A549 (cell line): ENCODE measurements around the gene CASP6. TPM values are rescaled to one million over a fixed set of nuclear protein-coding genes. Genes with fewer than 3 reads are reported as not detected.

Source experiments
- ATAC-seq, 2 experiments: fragments of 200-7000 bp in 1 of 2; fragments of >200 bp in 1 of 2; cut with Nextera tagmentation in 1 of 2; cut with Tn5 transposase in 1 of 2; 3 replicates each; pipeline versions ENCODE4 v1.8.0 to v1.9.1; 2018 to 2020; ENCODE audit warnings: mild to moderate bottlenecking in 1 of 2, moderate library complexity in 1 of 2
- CTCF ChIA-PET: fragments of 300-600 bp; sonication (Branson Sonifier 250); formaldehyde crosslinking; extraction: SDS; loops from one replicate; lab custom pipeline; 2021; ENCODE audit warnings: antibody characterized with exemption, inconsistent platforms; lab: Yijun Ruan, JAX
- POLR2A ChIA-PET: fragments of 350-600 bp; formaldehyde crosslinking; extraction: SDS; loops from one replicate; lab custom pipeline; 2021; ENCODE audit warnings: antibody characterized with exemption, inconsistent platforms; lab: Yijun Ruan, JAX
- DNase-seq, 2 experiments: peaks; one replicate each; pipeline versions ENCODE4 v3.0.0 to v3.0.0-alpha.2; 2011 to 2016; ENCODE audit warnings: low read depth in 1 of 2, low spot score in 1 of 2
- FAIRE-seq: peaks from 2 replicates; lab custom pipeline; 2011; peaks lifted over from hg19 to GRCh38; lab: Jason Lieb, UNC
- H3K27ac ChIP-seq, 2 experiments: fragments of >200 bp; sonication (Bioruptor Twin); formaldehyde crosslinking; 3 replicates each; pipeline ENCODE4 v1.5.1; 2016 to 2017
- H3K4me1 ChIP-seq: fragments of >200 bp; sonication (Bioruptor Twin); formaldehyde crosslinking; 3 replicates; pipeline ENCODE4 v1.6.1; 2016
- H3K4me2 ChIP-seq: fragments of >200 bp; sonication (Bioruptor Twin); formaldehyde crosslinking; 3 replicates; pipeline ENCODE4 v1.6.1; 2016
- H3K4me3 ChIP-seq: fragments of >200 bp; sonication (Bioruptor Twin); formaldehyde crosslinking; 3 replicates; pipeline ENCODE4 v1.5.1; 2016
- H3K9me3 ChIP-seq: fragments of >200 bp; sonication (Bioruptor Twin); formaldehyde crosslinking; 3 replicates; pipeline ENCODE4 v1.6.1; 2016
- BCL3 ChIP-seq: fragments of >200 bp; sonication (Bioruptor Twin); formaldehyde crosslinking; IDR thresholded peaks from 3 replicates; pipeline ENCODE4 v1.6.1; 2016
- CBX8 ChIP-seq: fragments of 200-600 bp; sonication (generic); IDR thresholded peaks from 2 replicates; pipeline ENCODE4 v1.6.1; 2016
- CHD2 ChIP-seq: fragments of 150-350 bp; IDR thresholded peaks from 2 replicates; pipeline ENCODE4 v1.6.1; 2014; ENCODE audit warnings: low read length; ENCODE audit not compliant: partially characterized antibody
- CTCF ChIP-seq: fragments of >200 bp; sonication (Bioruptor Twin); formaldehyde crosslinking; IDR thresholded peaks from 3 replicates; pipeline ENCODE4 v1.5.1; 2016
- EHF ChIP-seq: fragments of 250-450 bp; sonication (Bioruptor Pico); IDR thresholded peaks from 2 replicates; pipeline ENCODE4 v1.5.0; 2020; ENCODE audit warnings: mild to moderate bottlenecking
- EHMT2 ChIP-seq: fragments of 200-600 bp; sonication (generic); IDR thresholded peaks from 2 replicates; pipeline ENCODE4 v1.6.1; 2016; ENCODE audit warnings: antibody characterized with exemption, low read depth, mild to moderate bottlenecking, moderate library complexity
- FOSB ChIP-seq: fragments of 250-450 bp; sonication (Bioruptor Pico); IDR thresholded peaks from 2 replicates; pipeline ENCODE4 v1.5.0; 2020; ENCODE audit warnings: mild to moderate bottlenecking, moderate library complexity
- FOSL2 ChIP-seq, 2 experiments: fragments of 450-650 bp in 1 of 2; fragments of >200 bp in 1 of 2; sonication (Bioruptor Twin) in 1 of 2; formaldehyde crosslinking; IDR thresholded peaks; 2 replicates each; pipeline versions ENCODE4 v1.5.0 to v1.6.1; 2016 to 2020; ENCODE audit warnings: mild to moderate bottlenecking in 1 of 2, moderate library complexity in 1 of 2
- FOXS1 ChIP-seq: fragments of 250-450 bp; sonication (Bioruptor Pico); IDR thresholded peaks from 2 replicates; pipeline ENCODE4 v1.5.0; 2020; ENCODE audit warnings: mild to moderate bottlenecking, moderate library complexity
- GATA3 ChIP-seq: IDR thresholded peaks from 2 replicates; pipeline ENCODE4 v1.6.1; 2012; ENCODE audit warnings: borderline replicate concordance
- HDAC2 ChIP-seq: fragments of 200-600 bp; sonication (generic); IDR thresholded peaks from 2 replicates; pipeline ENCODE4 v1.6.1; 2016
- JUN ChIP-seq, 2 experiments: fragments of >200 bp; sonication (Bioruptor Twin); formaldehyde crosslinking; IDR thresholded peaks; 2 replicates in 1 of 2; 3 replicates in 1 of 2; pipeline ENCODE4 v1.6.1; 2016 to 2017
- KDM5A ChIP-seq: fragments of 200-600 bp; sonication (generic); IDR thresholded peaks from 2 replicates; pipeline ENCODE4 v1.6.1; 2016; ENCODE audit warnings: antibody characterized with exemption, mild to moderate bottlenecking
- PHF8 ChIP-seq: fragments of 200-600 bp; sonication (generic); IDR thresholded peaks from 2 replicates; pipeline ENCODE4 v1.6.1; 2016; ENCODE audit warnings: low read depth, mild to moderate bottlenecking, antibody characterized with exemption, moderate library complexity, borderline replicate concordance
- POLR2A ChIP-seq: IDR thresholded peaks from 2 replicates; pipeline ENCODE4 v1.6.1; 2012; ENCODE audit warnings: mild to moderate bottlenecking, low read length
- POLR2AphosphoS2 ChIP-seq: conservative IDR thresholded peaks from 2 replicates; pipeline ENCODE4 v1.6.1; 2012; ENCODE audit warnings: low read length, improper control_type of control experiment, inconsistent platforms
- RAD21 ChIP-seq, 2 experiments: fragments of >200 bp in 1 of 2; sonication (Bioruptor Twin) in 1 of 2; formaldehyde crosslinking in 1 of 2; IDR thresholded peaks in 1 of 2; conservative IDR thresholded peaks in 1 of 2; 2 replicates in 1 of 2; 3 replicates in 1 of 2; pipeline ENCODE4 v1.6.1; 2012 to 2018; ENCODE audit warnings: inconsistent platforms in 1 of 2
- RCOR1 ChIP-seq: fragments of 150-350 bp; IDR thresholded peaks from 2 replicates; pipeline ENCODE4 v1.6.1; 2014; ENCODE audit warnings: antibody characterized with exemption, low read length, low read depth
- SMC3 ChIP-seq: fragments of >200 bp; sonication (Bioruptor Twin); formaldehyde crosslinking; IDR thresholded peaks from 3 replicates; pipeline ENCODE4 v1.6.1; 2018; ENCODE audit warnings: inconsistent platforms
- SREBF2 ChIP-seq: fragments of 450-650 bp; IDR thresholded peaks from 2 replicates; pipeline ENCODE4 v1.6.1; 2014; ENCODE audit warnings: mild to moderate bottlenecking, moderate library complexity
- TFCP2L1 ChIP-seq: fragments of 250-450 bp; sonication (Bioruptor Pico); IDR thresholded peaks from 2 replicates; pipeline ENCODE4 v1.5.0; 2021; ENCODE audit warnings: mild to moderate bottlenecking
- ZFP36 ChIP-seq: fragments of 450-650 bp; IDR thresholded peaks from 2 replicates; pipeline ENCODE4 v1.6.1; 2014; ENCODE audit warnings: borderline replicate concordance; ENCODE audit not compliant: partially characterized antibody
- WGBS: methylation state at CpG from one replicate; pipeline ENCODE4 v1.1.6; 2017; ENCODE audit errors: missing lambda C conversion rate; 5-methylcytosine and 5-hydroxymethylcytosine counted together
- polyA minus RNA-seq: library from RNA; depleted of rRNA, polyadenylated mRNA; stranded (reverse); fragments of >200 nt; gene quantifications from 2 replicates; pipeline ENCODE4 v1.2.3, GENCODE V29; 2011; rRNA and poly(A)+ RNA removed
- polyA plus RNA-seq, 4 experiments: library from polyadenylated mRNA; depleted of rRNA in 3 of 4; stranded (reverse); fragments of >200 nt; fragmentation: RNase III in 1 of 4; extraction: RNeasy Plus Mini Kit Qiagen cat#74134 plus additional on column Dnase treatment in 1 of 4; gene quantifications; 2 replicates in 3 of 4; 3 replicates in 1 of 4; pipeline ENCODE4 v1.2.3, GENCODE V29; 2011 to 2017
- TF ChIP-seq, protein P1 (sequence below): fragments of 250-450 bp; sonication (Bioruptor Pico); IDR thresholded peaks from 2 replicates; pipeline ENCODE4 v1.5.0; 2020; ENCODE audit warnings: low read depth, mild to moderate bottlenecking, moderate library complexity
- TF ChIP-seq, protein P2 (sequence below): IDR thresholded peaks from 2 replicates; pipeline ENCODE4 v1.6.1; 2012

The CASP6 gene
- polyA plus RNA-seq (2011; rRNA removed): 32.6 and 39.2 TPM in 2 replicates
- 18.2 and 20.9 TPM in 2 replicates for polyA plus RNA-seq (2012; cell fraction: cytosol; rRNA removed)
- 5.9 and 8.8 TPM in 2 replicates for polyA plus RNA-seq (2012; cell fraction: nucleus; rRNA removed)
- 19.2 to 21.2 TPM (median 19.8 TPM) in 3 replicates for polyA plus RNA-seq (2017; fragmentation: RNase III; extraction: RNeasy Plus Mini Kit Qiagen cat#74134 plus additional on column Dnase treatment)
- polyA minus RNA-seq: 13.9 and 17.7 TPM in 2 replicates

DNA sequence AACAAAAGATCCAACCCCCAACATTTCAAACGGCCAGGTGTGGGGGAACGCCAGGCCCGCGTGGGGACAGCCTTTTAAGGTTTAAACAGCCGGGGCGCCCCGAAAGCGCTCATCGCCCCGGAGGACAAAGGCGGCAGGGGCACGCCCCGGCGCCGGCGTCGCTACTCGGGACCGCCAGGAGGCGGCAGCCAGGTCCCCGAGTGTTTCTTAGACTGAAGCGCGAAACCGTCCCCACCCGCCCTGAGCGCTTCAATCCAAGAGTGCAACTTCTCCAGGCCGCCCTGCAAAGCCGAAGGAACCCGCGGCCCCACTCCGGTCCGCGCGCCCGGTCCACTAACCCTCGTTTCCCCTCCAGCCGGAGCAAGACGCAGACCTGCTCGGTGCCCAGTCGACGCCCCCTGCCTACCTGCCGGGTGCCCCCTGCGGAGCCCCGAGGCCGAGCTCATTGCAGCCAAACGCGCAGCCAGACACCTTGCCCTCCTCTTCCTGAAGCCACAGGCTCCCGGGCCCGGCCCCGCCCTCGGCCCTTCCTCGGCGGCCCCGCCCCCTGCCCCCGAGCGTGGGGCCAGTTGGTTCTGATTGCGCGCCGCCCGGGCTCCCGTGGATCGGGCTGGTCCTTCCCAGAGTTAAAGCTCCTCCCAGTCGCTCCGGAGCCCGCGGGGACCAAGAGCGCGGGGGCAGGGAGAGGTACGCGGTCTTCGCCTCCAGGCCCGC is at the start of gene CASP6:
TSS of gene CASP6 (minus strand) at position 496 of the 714 bp plus-strand sequence. CDS start at position 446, 50 bp downstream.
- no peak for FAIRE-seq

GRCh38 chr4:109752525-109752924 is 49.3 kb upstream of the CASP6 start:
- Histone ChIP-seq H3K4me1 (no peaks in the 10 kb centered on the region), H3K27ac (no peak overlapping the region), H3K9me3 (no peaks in the 10 kb centered on the region), H3K4me3 (no peak overlapping the region), H3K4me2 (no peak overlapping the region)
- CTCF ChIA-PET: no interaction called here
- POLR2A ChIA-PET: no interaction called here
- TF ChIP-seq CBX8: no peak
- TF ChIP-seq KDM5A: no peak
- TF ChIP-seq, protein P1, sequence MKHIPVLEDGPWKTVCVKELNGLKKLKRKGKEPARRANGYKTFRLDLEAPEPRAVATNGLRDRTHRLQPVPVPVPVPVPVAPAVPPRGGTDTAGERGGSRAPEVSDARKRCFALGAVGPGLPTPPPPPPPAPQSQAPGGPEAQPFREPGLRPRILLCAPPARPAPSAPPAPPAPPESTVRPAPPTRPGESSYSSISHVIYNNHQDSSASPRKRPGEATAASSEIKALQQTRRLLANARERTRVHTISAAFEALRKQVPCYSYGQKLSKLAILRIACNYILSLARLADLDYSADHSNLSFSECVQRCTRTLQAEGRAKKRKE (CRISPR knock-in tag): no peak
- no peak for TF ChIP-seq BCL3
- no peak for TF ChIP-seq FOSB
- no peak for TF ChIP-seq CTCF
- no peak for TF ChIP-seq RCOR1
- no peak for TF ChIP-seq EHF (CRISPR knock-in tag)
- TF ChIP-seq POLR2A: no peak
- TF ChIP-seq FOXS1: no peak
- TF ChIP-seq FOSL2 (IDR thresholded peaks at IDR 0.05): no peak
- TF ChIP-seq FOSL2 (CRISPR knock-in tag; IDR thresholded peaks at IDR 0.05): no peak
- no peak for TF ChIP-seq TFCP2L1
- no peak for TF ChIP-seq HDAC2
- TF ChIP-seq POLR2AphosphoS2: no peak
- TF ChIP-seq EHMT2: no peak
- TF ChIP-seq CHD2: no peak
- ATAC-seq (no peak), FAIRE-seq (no peak), DNase-seq (no peak)
- 0% methylated on average over 1 of the region's 1 CpG for WGBS

More for the DNA sequence above, at the start of gene CASP6:
- DNase-seq (peak; percentile 54 to 73), ATAC-seq (peak; percentile 93)
- ChIA-PET CTCF (interaction anchor here (0.7 to 1.9 kb wide), 6 partner anchors 39 to 282 kb away, joined by 3 to 7 read pairs (median 5); no protein-coding TSS in a partner anchor), POLR2A (interaction anchor here (0.7 to 1.2 kb wide), 2 partner anchors 112 kb away, joined by 3 to 5 read pairs; no protein-coding TSS in a partner anchor)
- no peaks in the 10 kb centered on the region for H3K9me3 ChIP-seq
- H3K4me3 ChIP-seq: peak within 1 kb of the TSS; percentile 66
- WGBS: 0% methylated on average over 12 of the region's 72 CpGs
- TF ChIP-seq JUN (IDR thresholded peaks at IDR 0.05) (peak in 1 of 2 experiments; percentile 64; a peak in 2 of 5 replicates), POLR2A (peak; percentile 42; the same call in 1 of the 2 replicates), SREBF2 (no peak), GATA3 (no peak), RAD21 (conservative IDR thresholded peaks at IDR 0.05 in 1 of 2, IDR thresholded peaks at IDR 0.05 in 1 of 2) (peak; percentile 23 to 46; a peak in 4 of 5 replicates), ZFP36 (no peak), CTCF (peak; percentile 48; the same call in 2 of the 3 replicates), SMC3 (peak; percentile 51; the same call in 2 of the 3 replicates), PHF8 (0 out of 2 replicates have a peak, but pooled peaks have one; percentile 10)
- TF ChIP-seq, protein P2, sequence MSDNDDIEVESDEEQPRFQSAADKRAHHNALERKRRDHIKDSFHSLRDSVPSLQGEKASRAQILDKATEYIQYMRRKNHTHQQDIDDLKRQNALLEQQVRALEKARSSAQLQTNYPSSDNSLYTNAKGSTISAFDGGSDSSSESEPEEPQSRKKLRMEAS: peak; percentile 46; the same call in 1 of the 2 replicates
- TF ChIP-seq, all 56 proteins: peak for 7
- peak within 1 kb of the TSS; percentile 78 to 97 for H3K27ac ChIP-seq
- peak within 1 kb of the TSS; percentile 85 for H3K4me2 ChIP-seq
- peaks cover 16% of the 10 kb centered on the region for H3K4me1 ChIP-seq
